Muscle of back (tissue), 11 donors: ENCODE results near the gene HSF2. TPM values are rescaled to one million over a fixed set of nuclear protein-coding genes. Genes with fewer than 3 reads are reported as not detected.
A peak's percentile ranks its signal among the peaks of the same experiment; 100 is the strongest.
"Not testable (repeated sequence)": the region's sequence is repeated elsewhere in the genome, so short reads cannot be mapped to it uniquely, and the experiment has no call there.

Source experiments
- DNase-seq, 3 donors: peaks; one replicate each; pipeline versions ENCODE4 v3.0.0 to v3.0.0-alpha.2; 2013
- polyA plus RNA-seq, 10 donors: library from polyadenylated mRNA; unstranded; fragments of 120-200 nt; gene quantifications; one replicate each; pipeline ENCODE4 v1.2.1, GENCODE V29; 2013; ENCODE audit not compliant: insufficient read length in 10 of 10

The HSF2 gene
- polyA plus RNA-seq, 10 donors: 24.3 to 36.9 (median 28.8) TPM

DNA sequence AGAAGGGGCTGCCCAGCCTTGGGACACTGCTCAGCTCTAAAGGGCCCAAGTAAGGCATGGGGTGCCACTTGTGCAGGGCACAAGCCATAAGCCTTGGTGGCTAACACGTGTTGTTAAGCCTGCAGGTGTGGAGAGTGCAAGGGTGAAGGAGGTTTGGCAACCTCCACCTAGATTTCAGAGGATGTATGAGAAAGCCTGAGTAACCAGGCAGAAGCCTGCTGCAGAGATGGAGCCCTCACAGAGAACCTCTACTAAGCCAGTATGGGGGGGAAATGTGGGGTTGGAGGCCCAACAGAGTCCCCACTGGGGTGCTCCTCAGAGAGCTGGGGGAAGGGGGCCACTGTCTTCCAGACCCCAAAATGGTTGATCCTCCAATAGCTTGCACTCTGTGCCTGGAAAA is 39.5 kb downstream of the HSF2 start:
- no peak for DNase-seq

- DNase-seq: no peak
These were observed 45.8 kb downstream of the HSF2 start for GRCh38 chr6:122445274-122445673.

GRCh38 chr6:122449069-122449468 is 49.6 kb downstream of the HSF2 start:
- DNase-seq: no peak

- no peak for DNase-seq
These were observed 53.1 kb downstream of the HSF2 start for GRCh38 chr6:122452509-122452908.

GRCh38 chr6:122454673-122455072 is 55.2 kb downstream of the HSF2 start:
- no peak for DNase-seq

GRCh38 chr6:122455116-122455515 is 55.7 kb downstream of the HSF2 start:
- not testable (repeated sequence) for DNase-seq

- no peak for DNase-seq
These were observed 58.6 kb downstream of the HSF2 start for GRCh38 chr6:122458087-122458486.

DNA sequence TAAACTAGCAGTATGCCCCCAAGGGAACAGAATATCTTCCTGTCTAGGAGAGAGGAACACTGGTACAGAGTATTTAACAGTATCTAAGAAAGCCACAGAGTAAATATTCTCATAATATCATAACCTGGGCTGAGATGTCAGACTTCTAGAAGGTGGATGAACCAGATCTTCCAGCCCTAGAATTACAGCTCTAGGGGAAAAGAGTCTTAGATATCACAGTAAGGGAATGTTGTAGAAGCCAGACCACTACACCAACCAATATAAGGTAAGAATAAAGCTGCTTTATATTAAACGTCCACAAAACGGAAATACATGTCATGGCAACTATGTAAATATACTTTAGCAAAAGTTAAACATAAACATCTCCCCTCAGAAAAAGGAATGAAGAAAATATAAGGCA is 59.8 kb downstream of the HSF2 start:
- no peak for DNase-seq

- DNase-seq: not testable (repeated sequence)
These were observed 60.5 kb downstream of the HSF2 start for GRCh38 chr6:122459865-122460416.

DNA sequence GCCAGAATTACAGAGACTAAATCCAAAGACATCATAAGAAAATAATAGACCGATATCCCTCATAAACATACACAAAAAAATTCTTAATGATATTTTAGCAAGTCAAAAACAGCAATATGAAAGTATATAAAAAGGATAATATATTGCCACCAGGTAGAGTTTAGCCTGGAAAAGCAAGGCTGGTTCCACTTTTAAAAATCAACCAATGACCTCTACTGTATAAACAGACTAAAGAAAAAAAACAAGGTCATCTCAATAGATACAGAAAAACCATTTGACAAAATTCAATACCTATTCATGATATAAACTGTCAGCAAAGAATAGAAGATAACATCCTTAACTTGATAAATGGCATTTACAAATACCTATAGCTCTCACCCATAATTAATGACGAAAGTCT is 62.4 kb downstream of the HSF2 start:
- no peak for DNase-seq

GRCh38 chr6:122471107-122472021 is 71.9 kb downstream of the HSF2 start, which contains the start of gene SERINC1:
SERINC1 (minus strand) TSS chr6:122471807; CDS start chr6:122471737, 70 bp downstream.
- DNase-seq: peak; percentile 95 to 98 (median 98)

DNA sequence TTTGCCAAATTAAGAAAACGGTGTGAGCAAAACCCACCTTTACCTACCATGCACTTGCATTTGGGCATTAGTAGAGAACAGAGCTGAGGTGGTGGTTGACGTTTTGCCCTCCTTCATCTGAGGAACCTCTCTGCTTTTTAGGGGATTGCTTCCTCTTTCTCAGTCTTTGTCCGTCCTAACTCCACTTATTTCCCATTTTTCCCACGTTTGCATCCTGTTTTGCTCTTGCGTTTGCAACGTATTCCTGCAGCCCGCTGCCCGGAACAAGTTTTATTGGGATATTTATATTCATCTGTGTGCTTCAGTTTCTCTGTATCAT is 72.5 kb downstream of the HSF2 start:
- DNase-seq: no peak

DNA sequence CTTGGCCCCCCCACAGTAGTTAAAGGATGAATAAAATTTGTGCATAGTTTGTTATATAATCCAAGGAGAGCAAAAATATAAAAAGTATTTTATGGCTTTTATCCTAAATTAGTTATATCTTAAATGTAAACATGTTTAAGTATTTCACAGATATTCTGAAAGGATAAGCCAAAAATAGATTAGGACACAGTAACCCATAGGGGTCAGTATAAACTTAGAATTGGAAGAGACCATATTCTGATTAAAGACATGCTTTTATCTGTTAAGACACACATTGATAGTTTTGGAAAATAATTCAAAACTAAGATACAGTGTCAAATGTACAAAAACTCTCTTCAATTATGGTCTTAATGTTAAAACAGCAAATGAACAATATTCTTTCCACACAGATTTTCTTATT is 76.7 kb downstream of the HSF2 start:
- DNase-seq: no peak

GRCh38 chr6:122482750-122483080 is 83.3 kb downstream of the HSF2 start:
- no peak for DNase-seq

Other genes with a start within 250 kb of the HSF2 start
- gene SERINC1, start 72.2 kb downstream of the HSF2 start, polyA plus RNA-seq: 100 to 1,000 TPM; 111 to 177 (median 147) TPM
- gene PKIB, start 210.8 kb downstream of the HSF2 start, polyA plus RNA-seq: 1 to 10 TPM in 6 of 10 donors, under 1 TPM in 4; 0.78 to 5.8 (median 1.0) TPM